Duodenal mucosa (tissue), 2 donors: ENCODE data around the gene SPARC.

Experiments
- H3K27ac ChIP-seq: one replicate; pipeline ENCODE4 v1.7.0; 2013; ENCODE audit warnings: low read depth, low read length
- H3K27me3 ChIP-seq, 2 donors: one replicate each; pipeline ENCODE4 v1.7.0; 2013; ENCODE audit warnings: low read length in 2 of 2, control low read depth in 1 of 2; ENCODE audit not compliant: insufficient read depth in 2 of 2, control insufficient read depth in 1 of 2
- H3K36me3 ChIP-seq, 2 donors: one replicate each; pipeline ENCODE4 v1.7.0; 2013; ENCODE audit warnings: low read length in 2 of 2, control low read depth in 1 of 2; ENCODE audit not compliant: insufficient read depth in 2 of 2, control insufficient read depth in 1 of 2
- H3K4me1 ChIP-seq, 2 donors: one replicate each; pipeline ENCODE4 v1.7.0; 2013; ENCODE audit warnings: low read length in 2 of 2, control low read depth in 1 of 2; ENCODE audit not compliant: insufficient read depth in 2 of 2, control insufficient read depth in 1 of 2
- H3K4me3 ChIP-seq, 2 donors: one replicate each; pipeline ENCODE4 v1.7.0; 2013; ENCODE audit warnings: low read length in 2 of 2, low read depth in 1 of 2
- H3K9ac ChIP-seq, 2 donors: one replicate each; pipeline ENCODE4 v1.7.0; 2013; ENCODE audit warnings: low read length in 2 of 2, low read depth in 1 of 2
- H3K9me3 ChIP-seq, 2 donors: one replicate each; pipeline ENCODE4 v1.7.0; 2013; ENCODE audit warnings: low read length in 2 of 2, control low read depth in 1 of 2; ENCODE audit not compliant: control insufficient read depth in 1 of 2

The SPARC gene

DNA sequence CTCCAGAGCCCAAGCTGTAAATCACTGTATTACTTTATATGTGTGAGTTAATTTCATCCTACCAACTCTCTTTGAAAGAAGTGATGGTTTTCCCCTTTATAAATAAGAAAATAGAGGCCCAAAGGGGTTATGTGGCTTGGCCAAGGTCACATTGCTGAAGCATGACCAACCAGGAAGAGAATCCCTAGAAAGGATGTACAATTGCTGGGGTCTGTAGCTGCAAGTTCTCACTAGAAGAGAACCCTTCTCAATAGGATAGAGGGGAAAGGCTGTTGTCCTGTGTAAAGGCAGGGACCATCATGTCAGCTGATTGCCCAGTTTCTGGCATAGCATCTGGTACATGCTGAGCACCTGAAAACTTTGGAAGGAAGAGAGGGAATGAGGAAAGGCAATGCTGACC is 56.6 kb downstream of the SPARC start:
- Histone ChIP-seq H3K9me3 (no peaks in the 10 kb centered on the region), H3K9ac (no peak overlapping the region), H3K4me3 (no peak overlapping the region), H3K4me1 (no peaks in the 10 kb centered on the region), H3K27me3 (no peaks in the 10 kb centered on the region), H3K36me3 (no peaks in the 10 kb centered on the region), H3K27ac (no peak overlapping the region)

GRCh38 chr5:151628112-151628823 is 58.4 kb downstream of the SPARC start:
- H3K9ac ChIP-seq = no peak overlapping the region
- no peaks in the 10 kb centered on the region for H3K4me1 ChIP-seq
- H3K27ac ChIP-seq = no peak overlapping the region
- H3K36me3 ChIP-seq = no peaks in the 10 kb centered on the region
- no peaks in the 10 kb centered on the region for H3K27me3 ChIP-seq
- H3K4me3 ChIP-seq = no peak overlapping the region
- no peaks in the 10 kb centered on the region for H3K9me3 ChIP-seq

DNA sequence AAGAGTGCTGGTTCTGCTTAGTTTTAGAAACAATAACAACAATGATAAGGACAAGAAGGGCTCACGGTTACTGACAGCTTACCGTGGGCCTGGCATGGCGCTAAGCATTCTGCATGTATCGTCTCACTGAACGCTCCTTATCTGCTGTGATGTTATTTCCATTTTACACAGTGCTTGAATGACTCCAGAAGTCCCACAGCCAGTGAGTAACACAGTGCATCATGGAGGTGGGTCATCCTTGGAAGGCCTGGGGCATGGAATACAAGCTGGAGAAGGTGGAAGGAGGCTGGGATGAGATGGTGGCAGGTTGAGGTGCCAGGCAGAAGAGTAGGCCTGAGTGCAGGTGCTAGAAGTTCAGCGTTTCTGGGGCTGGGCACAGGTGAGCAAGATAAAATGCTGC is 59.1 kb downstream of the SPARC start:
- no peaks in the 10 kb centered on the region for H3K27me3 ChIP-seq
- no peak overlapping the region for H3K27ac ChIP-seq
- H3K4me3 ChIP-seq = no peak overlapping the region
- no peaks in the 10 kb centered on the region for H3K36me3 ChIP-seq
- no peak overlapping the region for H3K9ac ChIP-seq
- H3K9me3 ChIP-seq = no peaks in the 10 kb centered on the region
- H3K4me1 ChIP-seq = no peaks in the 10 kb centered on the region

DNA sequence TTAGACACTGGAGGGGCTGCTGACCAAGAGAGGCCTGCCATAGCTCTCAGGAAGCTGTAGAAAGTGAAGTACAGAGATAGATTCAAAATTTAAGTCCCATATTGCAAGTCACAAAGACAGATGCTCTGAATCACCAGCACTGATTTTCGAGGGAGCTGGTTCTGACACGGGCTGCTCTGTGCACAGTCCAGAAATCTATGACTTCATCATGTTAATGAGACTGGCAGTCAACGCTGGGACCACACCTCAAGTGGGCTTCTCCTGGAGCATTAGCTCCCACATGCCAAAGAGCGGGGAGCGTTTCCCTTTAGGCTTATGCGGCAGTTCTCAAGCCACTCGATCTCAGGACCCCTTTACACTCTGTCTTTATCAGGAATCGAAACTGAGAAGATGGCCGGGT is 61.4 kb downstream of the SPARC start:
- Histone ChIP-seq H3K4me1 (no peaks in the 10 kb centered on the region), H3K36me3 (no peaks in the 10 kb centered on the region), H3K27me3 (no peaks in the 10 kb centered on the region), H3K9me3 (no peaks in the 10 kb centered on the region), H3K9ac (no peak overlapping the region), H3K27ac (no peak overlapping the region), H3K4me3 (no peak overlapping the region)

DNA sequence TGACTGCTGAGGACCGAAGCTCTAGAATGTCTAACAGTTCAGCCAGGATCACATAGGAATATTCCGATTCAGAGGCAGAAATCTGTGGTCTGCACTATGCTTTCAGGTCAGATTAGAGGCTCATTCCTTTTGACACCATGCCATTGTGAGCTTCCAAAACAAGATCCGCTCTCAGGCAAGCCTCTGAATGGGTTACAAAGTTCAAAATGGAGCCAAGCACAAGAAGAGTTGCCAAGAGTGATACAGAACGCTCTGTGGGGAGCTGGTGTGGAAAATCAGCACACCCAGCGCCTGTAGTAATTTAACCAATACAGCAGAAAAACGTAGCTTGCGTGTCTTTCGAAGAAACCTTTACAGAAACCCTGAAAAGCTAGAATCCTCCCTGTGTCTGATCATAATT is 62.2 kb downstream of the SPARC start:
- Histone ChIP-seq H3K36me3 (no peaks in the 10 kb centered on the region), H3K27ac (no peak overlapping the region), H3K4me3 (no peak overlapping the region), H3K4me1 (no peaks in the 10 kb centered on the region), H3K27me3 (no peaks in the 10 kb centered on the region), H3K9ac (no peak overlapping the region), H3K9me3 (no peaks in the 10 kb centered on the region)

DNA sequence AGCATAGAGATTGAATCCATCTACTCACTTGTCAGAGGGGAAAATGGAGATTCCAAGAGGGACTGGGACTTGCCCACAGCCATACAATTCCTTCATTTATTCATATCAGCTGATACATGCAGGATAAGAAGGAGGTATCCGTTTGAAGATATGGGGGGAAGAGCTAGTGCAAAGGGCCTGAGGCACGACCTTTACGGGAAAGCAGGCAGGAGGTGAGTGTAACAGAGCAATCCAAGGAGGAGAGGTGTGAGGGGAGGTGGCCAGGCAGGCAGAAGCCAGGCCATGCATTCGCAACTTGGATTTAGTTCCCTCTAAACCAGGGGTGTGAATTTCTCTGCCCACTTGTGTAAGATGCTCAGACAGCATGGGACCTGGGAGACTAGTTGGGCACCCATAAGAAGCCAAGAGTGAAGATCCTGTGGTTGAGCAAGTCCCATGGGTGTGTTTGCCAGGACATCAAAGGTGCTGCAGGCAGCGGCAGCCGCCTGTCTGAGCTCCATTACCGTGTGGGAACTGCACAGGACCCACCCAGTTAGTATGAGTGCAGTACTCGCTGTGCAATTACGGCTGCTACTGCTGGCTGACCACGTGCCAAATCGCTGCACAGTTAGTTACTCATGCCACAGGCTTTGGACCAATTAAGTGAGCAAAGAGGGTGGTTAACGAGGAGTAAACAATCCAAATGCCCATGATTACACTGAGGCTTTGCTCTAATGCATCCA is 64.2 kb downstream of the SPARC start:
- no peak overlapping the region for H3K27ac ChIP-seq
- H3K27me3 ChIP-seq = no peaks in the 10 kb centered on the region
- H3K9me3 ChIP-seq = no peaks in the 10 kb centered on the region
- no peaks in the 10 kb centered on the region for H3K4me1 ChIP-seq
- H3K9ac ChIP-seq = no peak overlapping the region
- H3K4me3 ChIP-seq = no peak overlapping the region
- no peaks in the 10 kb centered on the region for H3K36me3 ChIP-seq

DNA sequence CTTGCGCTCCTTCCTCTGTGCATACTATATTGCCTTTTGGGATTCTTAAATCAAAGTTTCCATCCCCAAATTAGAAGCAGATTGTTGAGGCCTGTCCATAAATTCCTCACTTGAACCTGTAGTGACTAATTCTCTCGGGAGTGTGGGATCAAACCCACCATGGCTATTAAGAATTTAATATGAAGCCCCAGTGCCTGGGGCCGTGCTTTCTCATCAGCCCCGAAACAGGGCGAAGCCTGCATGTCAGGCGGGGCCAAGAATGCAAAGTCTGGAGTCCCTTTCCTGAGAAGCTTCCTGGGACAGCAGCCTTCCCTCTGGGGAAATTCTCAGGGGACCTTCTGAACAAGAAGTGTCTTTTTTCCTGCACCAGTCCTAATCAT is 66.3 kb downstream of the SPARC start:
- no peaks in the 10 kb centered on the region for H3K36me3 ChIP-seq
- H3K27ac ChIP-seq = no peak overlapping the region
- peaks cover 0 to 2% of the 10 kb centered on the region in 2 donors for H3K27me3 ChIP-seq
- no peaks in the 10 kb centered on the region for H3K9me3 ChIP-seq
- no peak overlapping the region for H3K4me3 ChIP-seq
- no peak overlapping the region for H3K9ac ChIP-seq
- no peaks in the 10 kb centered on the region for H3K4me1 ChIP-seq

DNA sequence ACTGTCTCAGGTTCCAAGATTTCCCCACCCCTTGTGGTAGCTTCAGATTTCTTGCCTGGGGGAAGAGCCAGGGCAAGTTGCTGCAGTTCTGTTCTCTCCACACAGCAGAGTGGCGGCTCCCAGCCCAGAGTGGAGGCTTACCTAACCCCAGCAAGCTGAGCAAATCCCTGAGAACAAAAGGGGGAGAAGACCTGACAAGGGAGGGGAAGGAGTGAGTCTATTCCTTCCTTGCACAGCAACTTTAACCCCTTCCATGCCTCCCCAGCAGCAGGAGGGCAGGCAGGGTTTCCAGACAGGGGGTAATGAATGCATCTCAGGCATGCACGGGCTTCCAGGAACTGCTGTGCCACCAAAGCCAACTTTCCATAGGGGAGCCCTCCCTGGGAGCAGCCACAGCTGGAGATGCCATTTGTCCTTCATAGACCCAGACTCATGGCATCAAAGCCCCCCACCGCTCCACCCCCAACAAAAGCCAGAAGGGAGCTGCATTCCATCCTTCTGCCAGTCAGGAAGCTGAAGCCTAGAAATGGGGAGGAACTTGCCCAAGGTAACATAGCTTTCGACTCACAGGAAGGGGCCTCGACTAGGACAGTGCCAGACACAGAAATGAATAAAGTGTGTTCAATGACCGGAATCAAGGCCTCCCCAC is 66.8 kb downstream of the SPARC start:
- H3K9ac ChIP-seq = no peak overlapping the region
- H3K4me3 ChIP-seq = no peak overlapping the region
- H3K9me3 ChIP-seq = no peaks in the 10 kb centered on the region
- no peaks in the 10 kb centered on the region for H3K4me1 ChIP-seq
- H3K27ac ChIP-seq = no peak overlapping the region
- peaks cover 0 to 2% of the 10 kb centered on the region in 2 donors for H3K27me3 ChIP-seq
- H3K36me3 ChIP-seq = no peaks in the 10 kb centered on the region

DNA sequence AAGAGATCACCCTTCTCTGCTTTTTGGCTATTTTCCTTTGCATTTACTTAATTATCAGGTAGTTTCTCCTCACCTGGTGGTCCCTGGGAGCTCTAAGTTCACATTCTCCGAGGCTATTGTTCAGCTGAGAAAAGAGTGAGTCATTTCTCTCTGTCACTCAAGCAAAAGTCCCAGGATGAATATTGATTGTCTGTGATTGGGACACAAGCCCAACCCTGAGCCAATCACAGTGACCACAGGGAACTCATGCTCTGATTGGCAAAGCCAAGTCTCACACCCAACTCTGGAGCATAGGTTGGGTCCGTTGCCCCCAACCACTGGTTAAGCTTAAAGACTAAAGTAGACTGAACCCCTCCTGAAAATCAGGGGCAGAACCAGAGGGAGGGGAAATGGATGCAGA is 67.8 kb downstream of the SPARC start:
- H3K9ac ChIP-seq = no peak overlapping the region
- peaks cover 0 to 2% of the 10 kb centered on the region in 2 donors for H3K27me3 ChIP-seq
- H3K4me3 ChIP-seq = no peak overlapping the region
- no peaks in the 10 kb centered on the region for H3K4me1 ChIP-seq
- H3K9me3 ChIP-seq = no peaks in the 10 kb centered on the region
- H3K36me3 ChIP-seq = no peaks in the 10 kb centered on the region
- H3K27ac ChIP-seq = no peak overlapping the region
